Fibroblast of lung (primary cell): ENCODE results near the gene ARHGEF16. TPM values are rescaled to one million over a fixed set of nuclear protein-coding genes. Genes with fewer than 3 reads are reported as not detected.

Experiments used
- DNase-seq, 2 donors: peaks; one replicate each; pipeline versions ENCODE4 v3.0.0 to v3.0.0-alpha.2; 2010; ENCODE audit warnings: low read depth in 2 of 2
- H2AFZ ChIP-seq: 2 replicates; pipeline ENCODE4 v1.5.1; 2012; ENCODE audit warnings: low read length, control low read depth, inconsistent platforms
- H3K27ac ChIP-seq: 2 replicates; pipeline ENCODE4 v1.5.1; 2011; ENCODE audit warnings: low read length, control low read depth; ENCODE audit not compliant: insufficient read depth
- H3K27me3 ChIP-seq: 2 replicates; pipeline ENCODE4 v1.5.1; 2011; ENCODE audit warnings: mild to moderate bottlenecking, low read length; ENCODE audit not compliant: control insufficient read depth, insufficient read depth
- H3K36me3 ChIP-seq: 2 replicates; pipeline ENCODE4 v1.5.1; 2011; ENCODE audit warnings: low read length; ENCODE audit not compliant: control insufficient read depth, insufficient read depth
- H3K4me1 ChIP-seq: 2 replicates; pipeline ENCODE4 v1.5.1; 2011; ENCODE audit warnings: low read length; ENCODE audit not compliant: control insufficient read depth, insufficient read depth; ENCODE audit errors: extremely low read depth
- H3K4me2 ChIP-seq: 2 replicates; pipeline ENCODE4 v1.5.1; 2011; ENCODE audit warnings: low read length, control low read depth; ENCODE audit not compliant: insufficient read depth; ENCODE audit errors: extremely low read depth
- H3K4me3 ChIP-seq, 4 experiments: fragments of 200-600 bp in 1 of 4; sonication (generic) in 1 of 4; replicated peaks in 1 of 4; 2 replicates each; pipeline ENCODE4 v1.5.1; 2011 to 2016; ENCODE audit warnings: low read length in 4 of 4, low read depth in 3 of 4, mild to moderate bottlenecking in 3 of 4, control low read depth in 2 of 4, inconsistent platforms in 1 of 4, mixed read lengths in 1 of 4; ENCODE audit not compliant: insufficient read depth in 1 of 4; ENCODE audit errors: control extremely low read depth in 1 of 4
- H3K79me2 ChIP-seq: 2 replicates; pipeline ENCODE4 v1.5.1; 2012; ENCODE audit warnings: mild to moderate bottlenecking, low read length, inconsistent platforms; ENCODE audit not compliant: control insufficient read depth, insufficient read depth
- H3K9ac ChIP-seq: 2 replicates; pipeline ENCODE4 v1.5.1; 2011; ENCODE audit warnings: mild to moderate bottlenecking, low read length, control low read depth; ENCODE audit not compliant: insufficient read depth
- H3K9me3 ChIP-seq: 2 replicates; pipeline ENCODE4 v1.5.1; 2012; ENCODE audit warnings: low read depth, low read length; ENCODE audit not compliant: control insufficient read depth, insufficient read depth
- H4K20me1 ChIP-seq: 2 replicates; pipeline ENCODE4 v1.5.1; 2011; ENCODE audit warnings: low read length; ENCODE audit not compliant: control insufficient read depth, insufficient read depth; ENCODE audit errors: extremely low read depth
- EZH2 ChIP-seq: IDR thresholded peaks from 2 replicates; pipeline ENCODE4 v1.5.1; 2012; ENCODE audit warnings: low read length, control low read depth, mild to moderate bottlenecking; ENCODE audit errors: missing control alignments
- polyA plus RNA-seq, 2 donors: library from polyadenylated mRNA; depleted of rRNA in 1 of 2; stranded (reverse) in 1 of 2; unstranded in 1 of 2; fragments of >200 nt; gene quantifications; 2 replicates each; pipeline ENCODE4 v1.2.1, GENCODE V29; 2011 to 2012; ENCODE audit warnings: missing spikeins in 1 of 2
- total RNA-seq: library from RNA; depleted of rRNA; stranded (reverse); fragments of >200 nt; gene quantifications from 2 replicates; pipeline ENCODE4 v1.2.1, GENCODE V29; 2014
- TF ChIP-seq, protein P1 (sequence below), 2 donors: IDR thresholded peaks in 1 of 2; conservative IDR thresholded peaks in 1 of 2; 1 replicate in 1 of 2; 2 replicates in 1 of 2; pipeline ENCODE4 v1.5.1; 2011 to 2012; ENCODE audit warnings: low read length in 2 of 2, control low read depth in 1 of 2, inconsistent platforms in 1 of 2, low read depth in 1 of 2, mild to moderate bottlenecking in 1 of 2

Gene ARHGEF16
- total and polyA plus RNA-seq, 2 donors (not counting 1 experiment from before 2014, with no cell fraction given), result 0.02 to 0.17 TPM

DNA sequence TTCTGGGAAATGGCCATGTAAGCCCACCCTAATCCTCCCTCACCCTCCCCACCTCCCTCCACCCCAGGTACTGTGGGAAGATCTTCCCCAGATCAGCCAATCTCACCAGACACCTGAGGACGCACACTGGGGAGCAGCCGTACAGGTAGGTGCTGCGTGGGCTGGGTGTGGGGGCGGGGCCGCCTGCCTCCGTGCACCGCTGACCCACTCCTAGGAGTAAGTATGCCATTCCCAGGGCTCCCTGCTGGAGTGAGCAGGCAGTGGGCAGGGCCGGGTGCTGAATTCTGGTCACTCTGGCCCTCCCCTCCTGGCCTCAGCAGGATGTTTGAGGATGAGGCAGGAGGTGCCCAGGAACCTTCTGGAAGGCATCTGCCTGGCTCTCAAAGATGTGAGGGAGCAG lies 35.9 kb upstream of the ARHGEF16 start:
- Histone ChIP-seq H3K4me2 (no peak overlapping the region), H3K79me2 (no peaks in the 10 kb centered on the region), H3K27ac (no peak overlapping the region), H3K27me3 (no peaks in the 10 kb centered on the region), H3K4me1 (no peaks in the 10 kb centered on the region), H4K20me1 (no peaks in the 10 kb centered on the region), H3K36me3 (no peaks in the 10 kb centered on the region), H3K4me3 (no peak overlapping the region), H3K9me3 (no peaks in the 10 kb centered on the region), H3K9ac (no peak overlapping the region), H2AFZ (no peak overlapping the region)
- no peak for DNase-seq
- TF ChIP-seq EZH2, result no peak
- TF ChIP-seq, protein P1, sequence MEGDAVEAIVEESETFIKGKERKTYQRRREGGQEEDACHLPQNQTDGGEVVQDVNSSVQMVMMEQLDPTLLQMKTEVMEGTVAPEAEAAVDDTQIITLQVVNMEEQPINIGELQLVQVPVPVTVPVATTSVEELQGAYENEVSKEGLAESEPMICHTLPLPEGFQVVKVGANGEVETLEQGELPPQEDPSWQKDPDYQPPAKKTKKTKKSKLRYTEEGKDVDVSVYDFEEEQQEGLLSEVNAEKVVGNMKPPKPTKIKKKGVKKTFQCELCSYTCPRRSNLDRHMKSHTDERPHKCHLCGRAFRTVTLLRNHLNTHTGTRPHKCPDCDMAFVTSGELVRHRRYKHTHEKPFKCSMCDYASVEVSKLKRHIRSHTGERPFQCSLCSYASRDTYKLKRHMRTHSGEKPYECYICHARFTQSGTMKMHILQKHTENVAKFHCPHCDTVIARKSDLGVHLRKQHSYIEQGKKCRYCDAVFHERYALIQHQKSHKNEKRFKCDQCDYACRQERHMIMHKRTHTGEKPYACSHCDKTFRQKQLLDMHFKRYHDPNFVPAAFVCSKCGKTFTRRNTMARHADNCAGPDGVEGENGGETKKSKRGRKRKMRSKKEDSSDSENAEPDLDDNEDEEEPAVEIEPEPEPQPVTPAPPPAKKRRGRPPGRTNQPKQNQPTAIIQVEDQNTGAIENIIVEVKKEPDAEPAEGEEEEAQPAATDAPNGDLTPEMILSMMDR (conservative IDR thresholded peaks at IDR 0.05 in 1 of 2, IDR thresholded peaks at IDR 0.05 in 1 of 2; ENCODE audit: low read depth in 1 of 2, low read length in 2 of 2), result no peak

DNA sequence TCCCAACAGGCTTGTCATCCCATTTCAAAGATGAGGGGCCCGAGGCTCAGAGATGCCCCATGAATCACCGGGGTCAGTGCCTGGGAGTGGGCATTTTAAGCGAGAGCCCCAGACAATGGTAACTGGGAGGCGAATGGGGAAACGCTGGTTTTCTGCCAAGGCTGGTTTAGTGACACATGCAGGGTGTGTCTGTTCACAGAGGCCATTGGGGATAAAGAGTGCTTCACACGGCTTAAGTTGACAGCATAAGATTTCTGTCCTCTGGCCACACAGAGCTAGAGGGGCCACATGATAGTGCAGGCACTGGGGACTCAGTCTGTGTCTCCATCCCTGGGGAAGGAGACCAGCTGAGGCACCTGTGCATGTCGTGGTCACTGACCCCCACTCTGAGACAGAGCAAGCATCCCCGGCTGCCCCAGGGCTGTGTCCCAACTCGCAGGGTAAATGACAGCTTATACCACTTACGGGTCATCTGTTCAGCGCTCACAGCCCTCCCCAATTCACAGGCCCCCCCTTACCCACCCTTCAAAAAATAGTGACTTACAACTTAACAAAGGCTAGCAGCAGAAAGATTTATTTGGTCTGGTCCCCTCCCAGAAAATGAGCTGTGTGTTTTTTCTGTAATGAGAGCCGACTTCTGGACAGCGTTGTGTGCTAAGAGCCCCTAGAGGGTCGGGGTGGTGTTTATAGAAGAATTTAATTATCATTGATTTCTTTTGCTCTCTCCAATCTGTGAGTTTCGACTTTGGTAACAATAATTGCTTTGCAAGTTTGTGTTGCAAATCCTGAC lies 34.9 kb upstream of the ARHGEF16 start:
- Histone ChIP-seq H3K27me3 (no peaks in the 10 kb centered on the region), H3K79me2 (no peaks in the 10 kb centered on the region), H3K4me2 (no peak overlapping the region), H2AFZ (no peak overlapping the region), H3K36me3 (no peaks in the 10 kb centered on the region), H3K9ac (no peak overlapping the region), H4K20me1 (no peaks in the 10 kb centered on the region), H3K4me1 (no peaks in the 10 kb centered on the region), H3K4me3 (no peak overlapping the region), H3K9me3 (no peaks in the 10 kb centered on the region), H3K27ac (no peak overlapping the region)
- no peak for TF ChIP-seq EZH2
- TF ChIP-seq, protein P1 (conservative IDR thresholded peaks at IDR 0.05 in 1 of 2, IDR thresholded peaks at IDR 0.05 in 1 of 2; ENCODE audit: low read depth in 1 of 2, low read length in 2 of 2), result no peak
- DNase-seq, result no peak

DNA sequence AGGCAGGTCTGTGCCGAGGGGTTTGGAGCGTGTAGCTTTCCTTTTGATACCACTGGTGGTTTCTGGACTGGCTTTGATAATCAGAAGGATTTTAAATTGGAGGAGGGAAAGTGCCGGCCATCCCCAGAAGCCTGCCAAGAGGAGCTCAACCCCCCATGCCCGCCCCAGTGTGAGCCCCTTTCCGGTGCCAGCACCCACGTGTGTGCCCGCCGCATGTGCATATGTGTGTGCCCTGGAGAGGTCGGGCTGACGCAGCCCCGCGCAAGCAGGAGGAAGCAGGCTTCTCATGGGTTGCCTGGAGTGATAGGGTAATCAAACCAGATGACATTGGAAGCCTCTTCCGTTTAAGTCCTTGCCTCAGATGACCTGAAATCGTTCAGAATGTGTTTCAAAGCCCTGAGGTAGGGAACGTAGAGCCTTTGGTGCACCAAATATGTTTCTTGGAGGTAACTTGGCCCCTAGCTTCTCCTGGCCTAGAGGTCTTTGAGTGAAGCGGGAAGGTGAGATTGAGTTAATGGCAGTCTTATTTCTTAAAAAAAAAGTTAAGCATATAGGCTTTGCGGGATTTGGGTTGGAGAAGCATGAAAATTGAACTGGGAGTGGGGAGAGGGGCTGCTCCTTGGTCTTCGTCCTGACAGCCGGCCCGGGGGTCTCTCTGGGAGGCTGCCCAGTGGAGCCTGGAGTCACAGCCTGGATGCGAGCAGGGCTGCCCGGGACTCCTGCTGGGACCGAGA lies 34.1 kb upstream of the ARHGEF16 start:
- H3K27ac ChIP-seq, result no peak overlapping the region
- H3K36me3 ChIP-seq, result no peaks in the 10 kb centered on the region
- H3K4me3 ChIP-seq, result no peak overlapping the region
- no peak for TF ChIP-seq EZH2
- TF ChIP-seq, protein P1 (conservative IDR thresholded peaks at IDR 0.05 in 1 of 2, IDR thresholded peaks at IDR 0.05 in 1 of 2; ENCODE audit: low read depth in 1 of 2, low read length in 2 of 2), result no peak
- H3K9ac ChIP-seq, result no peak overlapping the region
- H3K9me3 ChIP-seq, result no peaks in the 10 kb centered on the region
- no peak overlapping the region for H2AFZ ChIP-seq
- no peaks in the 10 kb centered on the region for H4K20me1 ChIP-seq
- no peak overlapping the region for H3K4me2 ChIP-seq
- no peaks in the 10 kb centered on the region for H3K4me1 ChIP-seq
- H3K27me3 ChIP-seq, result no peaks in the 10 kb centered on the region
- no peak for DNase-seq
- H3K79me2 ChIP-seq, result no peaks in the 10 kb centered on the region
